GM19397 (cell line): ENCODE measurements around the gene P2RY11.
A peak's percentile ranks its signal among the peaks of the same experiment; 100 is the strongest.

Experiments
- ATAC-seq: cut with Tn5 transposase; IDR thresholded peaks from one replicate; pipeline ENCODE4 v1.9.1; 2021; ENCODE audit warnings: mild to moderate bottlenecking, moderate library complexity; ENCODE audit not compliant: unreplicated experiment

Gene P2RY11

GRCh38 chr19:10111405-10111811, at the start of gene P2RY11:
P2RY11 (plus strand) TSS chr19:10111693; CDS start chr19:10111722, 29 bp downstream.
- ATAC-seq = no peak

GRCh38 chr19:10061717-10062310, 49.7 kb upstream of the P2RY11 start:
- no peak for ATAC-seq

- ATAC-seq = no peak
Measured at GRCh38 chr19:10068205-10068604, 43.3 kb upstream of the P2RY11 start.

GRCh38 chr19:10069046-10069445, 42.4 kb upstream of the P2RY11 start:
- no peak for ATAC-seq

- ATAC-seq = no peak
Measured at GRCh38 chr19:10070730-10071446, 40.6 kb upstream of the P2RY11 start.

GRCh38 chr19:10074153-10074552, 37.3 kb upstream of the P2RY11 start:
- ATAC-seq = no peak

- no peak for ATAC-seq
Measured at GRCh38 chr19:10076535-10076934, 35.0 kb upstream of the P2RY11 start.

- ATAC-seq = no peak
Measured at GRCh38 chr19:10078329-10078728, 33.2 kb upstream of the P2RY11 start.

GRCh38 chr19:10079031-10079453, 32.5 kb upstream of the P2RY11 start:
- ATAC-seq = no peak

- ATAC-seq = no peak
Measured at GRCh38 chr19:10083911-10084310, 27.6 kb upstream of the P2RY11 start.

- ATAC-seq = no peak
Measured at GRCh38 chr19:10084803-10085202, 26.7 kb upstream of the P2RY11 start.

GRCh38 chr19:10085641-10086590, 25.6 kb upstream of the P2RY11 start, which contains the start of gene SHFL:
SHFL (plus strand) TSS chr19:10086317; CDS start chr19:10086428, 111 bp downstream.
- peak; percentile 87 for ATAC-seq

- no peak for ATAC-seq
Measured at GRCh38 chr19:10086591-10087192, 24.8 kb upstream of the P2RY11 start.

GRCh38 chr19:10087296-10088061, 24.0 kb upstream of the P2RY11 start:
- no peak for ATAC-seq

- ATAC-seq = no peak
Measured at GRCh38 chr19:10088949-10089554, 22.4 kb upstream of the P2RY11 start.

- ATAC-seq = no peak
Measured at GRCh38 chr19:10089801-10090375, 21.6 kb upstream of the P2RY11 start.

GRCh38 chr19:10091370-10091687, 20.2 kb upstream of the P2RY11 start:
- ATAC-seq = no peak

GRCh38 chr19:10091895-10092641, 19.4 kb upstream of the P2RY11 start:
- ATAC-seq = no peak
